IPS-20b (cell line): ENCODE results near the gene PJA1.

ENCODE experiments used
- H3K27ac ChIP-seq: one replicate; pipeline ENCODE4 v1.5.1; 2013; ENCODE audit warnings: low read length
- H3K27me3 ChIP-seq: 2 replicates; pipeline ENCODE4 v1.6.1; 2013; ENCODE audit warnings: mild to moderate bottlenecking, low read length, inconsistent platforms; ENCODE audit not compliant: insufficient read depth
- H3K36me3 ChIP-seq: 2 replicates; pipeline ENCODE4 v1.6.1; 2013; ENCODE audit warnings: low read depth, mild to moderate bottlenecking, inconsistent platforms, low read length, moderate library complexity; ENCODE audit not compliant: insufficient read depth
- H3K4me1 ChIP-seq: 2 replicates; pipeline ENCODE4 v1.6.1; 2013; ENCODE audit warnings: mild to moderate bottlenecking, control low read depth, inconsistent platforms, low read length, moderate library complexity; ENCODE audit not compliant: insufficient read depth
- H3K4me3 ChIP-seq: 2 replicates; pipeline ENCODE4 v1.5.1; 2013; ENCODE audit warnings: mild to moderate bottlenecking, low read length, inconsistent platforms
- H3K9ac ChIP-seq: 2 replicates; pipeline ENCODE4 v1.6.1; 2013; ENCODE audit warnings: low read depth, mild to moderate bottlenecking, inconsistent platforms, low read length, moderate library complexity
- H3K9me3 ChIP-seq: 2 replicates; pipeline ENCODE4 v1.6.1; 2013; ENCODE audit warnings: mild to moderate bottlenecking, low read depth, low read length, inconsistent platforms; ENCODE audit not compliant: insufficient read depth

Gene PJA1

DNA sequence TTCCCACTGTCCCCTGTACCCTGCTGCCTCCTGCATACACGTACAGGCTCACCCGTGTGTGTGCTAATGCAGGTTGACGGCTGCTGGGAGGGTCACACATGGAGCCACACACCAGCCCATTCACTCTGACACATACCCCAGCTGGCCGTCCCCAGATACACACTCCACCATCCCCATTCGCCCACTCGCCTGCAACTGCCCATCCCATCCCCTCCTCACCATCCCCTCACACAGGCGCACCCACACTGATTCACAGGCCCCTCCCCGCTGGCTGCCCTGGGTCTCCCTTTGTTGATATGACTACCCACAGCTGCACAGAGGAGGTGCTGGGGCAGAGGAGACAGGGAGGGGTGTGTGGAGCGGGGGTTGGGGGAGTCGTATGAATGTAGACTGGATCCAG is 25.7 kb downstream of the PJA1 start:
- peaks cover 20% of the 10 kb centered on the region; the same call in 1 of the 2 replicates for H3K4me1 ChIP-seq
- H3K4me3 ChIP-seq = no peak overlapping the region
- no peak overlapping the region for H3K9ac ChIP-seq
- H3K36me3 ChIP-seq = no peaks in the 10 kb centered on the region
- H3K9me3 ChIP-seq = no peaks in the 10 kb centered on the region
- H3K27me3 ChIP-seq = no peaks in the 10 kb centered on the region
- no peak overlapping the region for H3K27ac ChIP-seq

DNA sequence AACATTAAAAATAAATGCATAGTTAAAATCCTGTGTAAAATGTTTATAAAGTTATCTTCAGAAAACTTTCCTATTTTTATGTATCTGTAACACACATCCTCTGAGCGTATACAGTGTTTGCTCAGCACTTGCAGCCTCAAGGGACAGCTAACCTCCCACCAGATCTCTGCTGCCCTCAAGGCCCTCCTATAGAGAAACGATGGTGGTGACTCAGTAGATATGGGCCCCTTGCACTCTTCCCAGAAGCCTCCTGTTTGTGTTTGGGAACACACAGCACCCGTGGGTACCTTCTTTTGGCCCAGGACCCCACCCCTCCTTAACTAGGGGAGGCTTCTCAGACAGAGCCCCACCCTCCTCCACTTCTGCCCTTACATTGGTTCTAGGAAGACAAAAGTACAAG is 26.7 kb downstream of the PJA1 start:
- no peaks in the 10 kb centered on the region for H3K36me3 ChIP-seq
- no peaks in the 10 kb centered on the region for H3K27me3 ChIP-seq
- H3K27ac ChIP-seq = no peak overlapping the region
- no peaks in the 10 kb centered on the region for H3K9me3 ChIP-seq
- H3K4me1 ChIP-seq = peaks cover 23% of the 10 kb centered on the region; the same call in 1 of the 2 replicates
- H3K9ac ChIP-seq = no peak overlapping the region
- H3K4me3 ChIP-seq = no peak overlapping the region

DNA sequence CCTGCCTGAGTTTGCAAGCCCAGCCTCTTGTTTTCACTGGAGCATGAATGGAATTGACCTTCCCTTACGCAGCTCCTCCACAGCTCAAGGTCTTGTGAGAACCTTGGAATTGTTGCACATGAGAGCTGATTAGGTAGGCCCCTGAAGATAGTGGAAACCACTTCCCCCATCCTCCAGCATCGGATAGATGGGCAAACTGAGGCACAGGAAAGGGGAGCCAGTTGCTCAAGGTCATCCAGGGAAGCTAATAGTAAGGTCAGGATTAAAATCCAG is 27.2 kb downstream of the PJA1 start:
- no peak overlapping the region for H3K4me3 ChIP-seq
- H3K27ac ChIP-seq = peak overlapping the region; percentile 78
- H3K9me3 ChIP-seq = no peaks in the 10 kb centered on the region
- no peaks in the 10 kb centered on the region for H3K36me3 ChIP-seq
- peaks cover 25% of the 10 kb centered on the region; the same call in 1 of the 2 replicates for H3K4me1 ChIP-seq
- H3K9ac ChIP-seq = peak overlapping the region; percentile 80; the same call in 1 of the 2 replicates
- H3K27me3 ChIP-seq = no peaks in the 10 kb centered on the region

DNA sequence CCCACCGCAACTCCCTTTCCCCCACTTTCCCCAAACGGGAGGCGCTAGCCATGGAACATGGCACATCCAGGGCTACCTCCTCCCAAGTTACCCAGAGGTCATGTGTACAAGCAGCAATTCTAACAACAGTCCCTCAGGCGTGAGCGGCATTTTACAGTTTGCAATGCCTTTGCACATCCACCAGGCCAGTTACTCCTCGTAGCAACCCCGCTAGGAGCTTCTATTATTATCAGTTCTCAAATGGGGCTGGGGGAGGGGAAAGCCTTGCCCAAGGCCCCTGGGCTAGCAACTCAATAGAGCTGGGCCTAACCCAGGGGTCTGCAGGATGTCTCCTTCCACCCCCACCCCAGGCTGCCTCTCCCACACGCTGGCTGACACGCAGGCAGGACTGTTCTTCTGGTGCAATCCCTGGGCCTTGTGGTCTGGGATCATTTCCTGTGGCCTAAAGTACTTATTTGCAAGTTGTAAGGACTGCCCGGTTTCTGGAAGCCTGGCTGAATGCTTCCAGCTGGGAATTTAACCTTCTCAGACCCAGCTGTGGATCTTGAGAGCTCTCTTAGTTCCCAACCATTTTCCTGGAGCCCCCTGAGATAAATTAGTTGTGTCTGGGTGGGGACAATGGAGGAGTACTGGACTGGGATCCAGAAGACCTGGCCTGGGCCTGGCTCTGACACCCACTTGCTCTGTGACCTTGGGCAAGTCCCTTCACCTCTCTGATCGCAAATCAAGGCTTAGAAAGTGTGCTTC is 27.7 kb downstream of the PJA1 start:
- Histone ChIP-seq H3K9ac (peak overlapping the region; percentile 80), H3K4me3 (peak overlapping the region; percentile 53; the same call in 1 of the 2 replicates), H3K27ac (peak overlapping the region; percentile 78), H3K4me1 (peaks cover 27% of the 10 kb centered on the region; the same call in 1 of the 2 replicates), H3K9me3 (no peaks in the 10 kb centered on the region), H3K27me3 (no peaks in the 10 kb centered on the region), H3K36me3 (no peaks in the 10 kb centered on the region)

DNA sequence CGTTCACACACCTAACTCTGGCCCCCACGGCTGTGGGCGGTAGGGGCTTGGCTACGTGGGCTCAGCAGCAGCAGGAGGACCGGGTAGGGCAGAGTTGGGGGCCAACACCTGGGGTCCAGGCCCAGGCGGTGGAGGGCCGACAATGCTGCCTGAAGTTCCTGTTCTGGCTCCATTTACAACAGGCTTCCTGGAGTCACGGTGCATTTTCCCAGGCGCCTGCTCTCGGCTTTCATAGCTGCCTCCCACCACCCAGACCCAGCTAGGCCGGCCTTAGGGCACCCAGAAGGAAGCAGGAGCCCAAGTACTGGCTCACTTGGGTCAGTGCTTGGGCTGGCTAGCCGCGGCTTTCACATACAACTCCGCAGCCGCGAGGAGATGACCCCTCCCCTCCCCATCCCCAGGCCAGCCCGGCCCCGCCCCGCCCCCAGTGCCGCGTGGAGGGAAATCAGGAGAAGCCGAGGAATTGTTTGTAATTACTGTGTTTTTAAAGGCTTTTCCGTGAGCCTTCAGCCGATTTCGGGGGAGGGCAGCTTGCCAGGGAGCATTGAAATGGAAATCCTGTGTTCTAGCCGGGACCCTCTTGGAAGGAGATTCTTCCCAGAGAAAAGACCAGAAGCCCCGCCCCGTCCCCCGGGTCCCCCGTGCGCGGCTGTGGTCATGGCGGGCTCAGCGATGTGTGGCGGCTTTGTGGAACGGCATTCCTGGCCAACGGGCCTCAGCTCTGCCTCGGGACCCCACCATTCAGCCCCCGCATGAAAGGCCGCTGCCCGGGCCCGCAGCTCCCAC is 28.5 kb downstream of the PJA1 start:
- no peaks in the 10 kb centered on the region for H3K36me3 ChIP-seq

DNA sequence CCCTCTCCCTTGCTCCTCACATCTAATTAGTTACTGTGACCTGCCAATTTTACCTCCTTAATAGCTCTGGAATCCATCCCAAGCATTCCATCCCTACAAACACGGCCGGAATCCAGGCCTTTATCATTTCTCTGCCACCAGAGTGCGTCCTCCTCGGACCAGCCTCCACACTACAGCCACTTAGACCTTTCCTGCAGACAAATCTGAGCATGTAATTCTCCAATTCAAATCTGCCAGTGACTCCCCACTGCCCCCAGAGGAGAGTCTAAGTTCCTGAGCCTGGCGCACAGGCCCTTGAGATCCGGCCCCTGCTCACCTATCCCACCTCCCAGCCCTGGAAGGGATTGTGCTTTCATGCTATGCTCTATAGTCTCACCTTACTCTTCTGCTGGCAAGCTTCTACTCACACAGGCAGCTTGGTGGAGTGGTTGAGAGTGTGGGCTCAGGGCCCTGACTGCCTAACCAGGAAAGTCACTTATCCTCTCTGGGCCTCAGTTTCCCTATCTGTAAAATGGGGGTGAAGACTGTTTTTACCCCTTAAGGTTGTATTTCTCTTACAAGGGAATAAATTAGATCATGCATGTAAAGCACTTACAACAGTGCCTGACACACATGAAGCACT is 31.2 kb downstream of the PJA1 start:
- H3K9ac ChIP-seq = no peak overlapping the region
- peaks cover 14% of the 10 kb centered on the region for H3K27me3 ChIP-seq
- H3K4me3 ChIP-seq = no peak overlapping the region
- H3K36me3 ChIP-seq = no peaks in the 10 kb centered on the region
- no peak overlapping the region for H3K27ac ChIP-seq
- no peaks in the 10 kb centered on the region for H3K9me3 ChIP-seq
- peaks cover 36% of the 10 kb centered on the region; the same call in 1 of the 2 replicates for H3K4me1 ChIP-seq

More for the DNA sequence above, 28.5 kb downstream of the PJA1 start:
- H3K27ac ChIP-seq = peak overlapping the region; percentile 78
- H3K9ac ChIP-seq = peak overlapping the region; percentile 80
- H3K4me3 ChIP-seq = peak overlapping the region; percentile 53; the same call in 1 of the 2 replicates
- peaks cover 32% of the 10 kb centered on the region; the same call in 1 of the 2 replicates for H3K4me1 ChIP-seq
- H3K27me3 ChIP-seq = no peaks in the 10 kb centered on the region
- no peaks in the 10 kb centered on the region for H3K9me3 ChIP-seq

DNA sequence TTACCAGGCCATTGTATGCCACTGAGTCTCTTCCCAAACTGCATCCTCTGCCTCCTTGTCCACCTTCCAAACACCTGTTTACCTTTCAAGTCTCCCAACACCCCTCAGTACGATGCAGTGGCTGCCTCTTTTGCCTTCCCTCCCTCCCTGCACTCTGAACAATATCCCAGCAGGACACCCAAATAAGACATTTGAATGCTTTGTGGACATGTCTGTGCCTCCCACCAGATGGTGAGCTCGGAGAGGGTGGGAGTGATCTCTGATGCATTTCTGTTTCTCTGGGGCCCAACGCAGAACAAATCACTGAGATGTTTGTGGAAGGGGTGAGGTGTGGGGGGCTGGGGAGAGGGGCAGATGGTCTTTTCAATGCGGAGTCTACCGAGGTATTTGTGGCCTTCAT is 33.4 kb downstream of the PJA1 start:
- H3K36me3 ChIP-seq = no peaks in the 10 kb centered on the region
- no peak overlapping the region for H3K9ac ChIP-seq
- no peaks in the 10 kb centered on the region for H3K9me3 ChIP-seq
- no peak overlapping the region for H3K4me3 ChIP-seq
- peaks cover 35% of the 10 kb centered on the region for H3K27me3 ChIP-seq
- no peak overlapping the region for H3K27ac ChIP-seq
- peaks cover 29% of the 10 kb centered on the region for H3K4me1 ChIP-seq

DNA sequence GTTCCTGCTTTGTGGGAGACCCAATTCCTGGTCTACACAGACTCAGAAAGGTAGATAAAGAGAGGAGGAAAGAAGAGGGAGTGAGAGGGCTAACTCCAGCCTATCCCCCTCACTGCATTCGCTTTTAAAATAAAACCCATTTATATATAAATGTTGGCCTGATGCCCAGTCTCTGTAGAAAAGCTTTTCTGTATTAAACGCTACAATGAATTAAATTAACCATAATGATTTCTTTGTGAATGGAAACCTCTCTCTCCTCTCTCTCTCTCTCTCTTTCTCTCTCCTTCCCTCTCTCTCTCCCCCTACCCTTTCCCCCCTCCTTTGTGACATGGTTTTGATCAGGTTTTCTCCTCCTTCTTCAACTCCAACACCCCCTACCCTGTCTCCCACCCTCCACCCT is 34.8 kb downstream of the PJA1 start:
- peaks cover 19% of the 10 kb centered on the region for H3K4me1 ChIP-seq

DNA sequence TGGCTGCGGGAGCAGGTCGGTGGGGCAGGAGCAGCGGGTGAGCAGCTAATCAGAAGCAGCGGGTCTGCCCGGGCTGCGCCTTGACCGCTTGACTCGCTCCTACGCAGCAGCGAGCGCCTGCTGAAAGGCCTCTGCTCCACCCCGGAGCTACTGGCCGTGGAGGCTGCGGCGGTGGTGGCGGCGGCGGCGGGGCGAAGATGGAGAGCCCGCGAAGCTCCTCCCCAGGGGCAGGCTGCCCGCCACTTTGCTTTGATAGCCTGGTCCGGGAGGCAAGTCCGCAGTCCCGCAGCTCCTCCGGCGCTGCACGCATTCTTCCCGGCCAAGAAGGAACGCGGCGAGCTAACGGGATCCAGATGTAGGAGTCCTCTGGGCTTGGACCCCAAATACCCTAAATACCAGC is 36.7 kb downstream of the PJA1 start:
- peaks cover 18% of the 10 kb centered on the region for H3K4me1 ChIP-seq
- no peak overlapping the region for H3K27ac ChIP-seq
- H3K36me3 ChIP-seq = no peaks in the 10 kb centered on the region
- H3K27me3 ChIP-seq = peaks cover 36% of the 10 kb centered on the region
- no peaks in the 10 kb centered on the region for H3K9me3 ChIP-seq
- H3K4me3 ChIP-seq = peak overlapping the region; percentile 18; the same call in 1 of the 2 replicates
- H3K9ac ChIP-seq = no peak overlapping the region

More for the DNA sequence above, 34.8 kb downstream of the PJA1 start:
- Histone ChIP-seq H3K27ac (no peak overlapping the region), H3K4me3 (no peak overlapping the region), H3K9me3 (no peaks in the 10 kb centered on the region), H3K27me3 (peaks cover 36% of the 10 kb centered on the region), H3K36me3 (no peaks in the 10 kb centered on the region), H3K9ac (no peak overlapping the region)

DNA sequence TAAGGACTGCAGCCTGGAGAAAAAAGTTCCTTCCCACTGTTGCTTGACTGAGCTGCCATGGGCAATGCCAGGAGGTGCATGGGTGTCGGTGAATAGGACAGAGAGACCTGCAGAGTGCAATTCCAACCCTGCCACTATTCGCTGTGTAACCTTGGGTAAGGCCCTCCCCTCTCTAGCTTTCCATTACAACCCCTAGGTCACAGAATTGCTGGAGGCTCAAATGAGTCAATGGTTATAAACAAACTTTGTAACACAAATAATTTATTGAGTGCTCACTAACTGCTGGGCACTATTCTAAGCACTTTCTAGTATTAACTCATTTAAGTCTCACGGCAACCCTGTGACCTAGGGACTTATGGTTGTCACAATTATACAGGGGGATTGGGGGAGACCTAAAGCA is 37.8 kb downstream of the PJA1 start:
- no peak overlapping the region for H3K9ac ChIP-seq
- peaks cover 36% of the 10 kb centered on the region for H3K27me3 ChIP-seq
- H3K27ac ChIP-seq = no peak overlapping the region
- no peak overlapping the region for H3K4me3 ChIP-seq
- H3K4me1 ChIP-seq = peaks cover 12% of the 10 kb centered on the region
- no peaks in the 10 kb centered on the region for H3K9me3 ChIP-seq
- no peaks in the 10 kb centered on the region for H3K36me3 ChIP-seq

DNA sequence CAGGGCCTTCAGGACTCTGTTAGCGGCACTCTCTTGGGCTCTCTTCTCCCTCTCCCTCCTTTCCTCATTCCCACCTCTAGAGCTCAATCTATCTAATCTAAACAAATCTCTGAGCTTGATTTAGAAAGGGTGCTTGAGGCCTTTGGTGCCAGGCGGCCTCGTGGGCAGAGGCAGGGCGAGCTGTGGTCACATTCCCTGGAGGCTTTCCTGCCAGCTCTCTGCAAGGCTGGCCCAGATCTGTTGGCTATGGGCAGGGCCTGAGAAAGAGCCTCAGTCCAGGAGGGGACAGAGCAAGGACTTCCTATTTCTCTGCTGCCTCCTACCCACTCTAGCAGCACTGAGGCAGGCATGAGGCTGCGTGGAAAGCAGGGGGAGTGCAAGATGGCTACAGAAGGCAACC is 38.6 kb downstream of the PJA1 start:
- Histone ChIP-seq H3K27ac (no peak overlapping the region), H3K36me3 (no peaks in the 10 kb centered on the region), H3K4me3 (no peak overlapping the region), H3K9me3 (no peaks in the 10 kb centered on the region), H3K27me3 (peaks cover 36% of the 10 kb centered on the region), H3K9ac (no peak overlapping the region), H3K4me1 (peaks cover 6% of the 10 kb centered on the region)
